Activated T-cell treated with anti-CD3 and anti-CD28 coated beads for 48 hours (primary cell): ENCODE measurements around the gene TRPC5OS.

Experiments
- DNase-seq: peaks from one replicate; pipeline ENCODE4 v3.0.0-alpha.2; 2020; ENCODE audit warnings: low read depth

TRPC5OS gene

DNA sequence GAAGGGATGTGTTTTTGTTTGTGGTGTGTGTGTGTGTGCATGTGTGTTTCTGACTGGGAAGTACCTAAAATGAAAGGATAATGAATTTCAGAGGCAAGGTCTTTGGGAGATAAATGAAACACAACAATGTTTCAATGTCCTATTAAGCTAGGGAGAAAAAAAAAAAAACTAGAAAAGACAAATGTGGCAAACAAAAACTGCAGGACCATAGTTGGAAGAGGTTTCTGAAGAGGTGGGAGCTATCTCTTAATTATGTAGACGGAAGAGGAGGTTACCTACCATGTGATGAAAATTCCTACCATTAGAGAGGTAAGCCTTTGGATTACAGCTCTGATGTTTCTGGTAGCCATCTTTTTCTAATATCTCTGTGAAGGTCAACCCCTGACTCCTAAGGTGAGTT is at the start of gene TRPC5OS:
Gene TRPC5OS (plus strand): TSS at position 301 of the 400 bp plus-strand sequence. CDS start 25,669 bp downstream, outside the sequence.
- no peak for DNase-seq

DNA sequence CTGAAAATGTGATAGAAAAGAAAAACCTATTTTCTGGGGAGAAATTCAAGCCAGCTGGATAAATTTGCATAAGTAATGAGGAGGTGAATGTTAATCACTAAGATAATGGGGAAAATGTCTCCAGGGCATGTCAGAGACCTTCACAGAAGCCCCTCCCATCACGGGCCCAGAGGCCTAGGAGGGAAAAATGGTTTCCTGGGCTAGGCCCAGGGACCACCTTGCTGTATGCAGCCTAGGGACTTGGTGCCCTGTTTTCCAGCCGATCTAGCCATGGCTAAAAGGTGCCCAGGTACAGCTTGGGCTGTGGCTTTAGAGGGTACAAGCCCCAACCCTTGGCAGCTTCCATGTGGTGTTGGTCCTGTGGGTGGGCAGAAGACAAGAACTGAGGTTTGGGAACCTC is 46.6 kb upstream of the TRPC5OS start:
- no peak for DNase-seq

DNA sequence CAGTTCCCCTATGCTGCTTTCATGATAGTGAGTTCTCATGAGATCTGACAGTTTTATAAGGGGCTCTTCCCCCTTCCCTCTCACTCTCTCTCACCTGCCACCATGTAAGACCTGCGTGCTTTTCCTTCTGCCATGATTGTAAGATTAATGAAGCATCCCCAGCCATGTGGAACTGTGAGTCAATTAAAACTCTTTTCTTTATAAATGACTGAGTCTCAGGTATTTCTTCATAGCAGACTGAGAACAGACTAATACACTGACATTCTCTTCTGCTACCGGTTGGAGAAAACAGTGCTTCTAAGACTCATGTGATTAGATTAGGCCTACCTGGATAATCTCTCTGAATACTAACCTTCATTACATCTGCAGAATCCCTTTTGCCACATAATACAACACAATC is 45.4 kb upstream of the TRPC5OS start:
- no peak for DNase-seq

DNA sequence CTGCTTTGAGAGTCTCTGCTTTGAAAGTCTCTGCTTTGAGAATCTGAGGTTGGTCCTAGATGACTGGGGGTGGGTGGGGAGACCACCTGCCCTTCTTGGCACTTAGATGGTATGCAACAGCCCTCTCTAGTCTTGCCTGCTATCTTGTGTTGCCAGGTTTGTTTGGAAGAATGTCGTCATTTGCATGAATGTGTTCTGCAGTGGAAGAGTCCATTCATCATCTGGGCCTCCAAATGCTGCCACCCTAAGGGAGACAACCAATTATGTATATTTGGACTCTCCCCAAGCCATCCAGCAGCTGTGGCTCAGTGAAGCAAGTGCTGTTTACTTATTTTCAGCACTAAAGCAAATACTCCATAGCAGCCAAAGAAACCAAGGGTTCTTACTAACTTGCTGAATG is 44.6 kb upstream of the TRPC5OS start:
- no peak for DNase-seq

DNA sequence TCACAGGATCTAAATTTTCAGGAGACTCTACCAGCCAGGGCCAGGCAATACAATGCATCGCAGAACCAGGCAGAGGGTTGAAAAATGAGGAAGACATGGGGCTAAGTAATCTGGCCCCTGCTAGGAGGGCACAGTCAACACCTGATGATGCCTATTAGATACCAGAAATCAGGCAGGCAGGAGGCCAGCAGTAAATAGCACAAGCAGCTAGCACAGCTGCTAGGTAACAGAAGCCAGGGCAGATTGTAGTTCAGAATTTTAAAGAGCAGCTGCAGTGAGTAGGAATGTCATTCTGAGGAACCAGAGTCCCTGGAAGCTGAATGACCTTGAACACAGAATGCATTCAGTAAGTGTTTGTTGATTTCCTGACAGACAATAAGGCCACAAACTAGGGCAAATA is 38.8 kb upstream of the TRPC5OS start:
- no peak for DNase-seq

DNA sequence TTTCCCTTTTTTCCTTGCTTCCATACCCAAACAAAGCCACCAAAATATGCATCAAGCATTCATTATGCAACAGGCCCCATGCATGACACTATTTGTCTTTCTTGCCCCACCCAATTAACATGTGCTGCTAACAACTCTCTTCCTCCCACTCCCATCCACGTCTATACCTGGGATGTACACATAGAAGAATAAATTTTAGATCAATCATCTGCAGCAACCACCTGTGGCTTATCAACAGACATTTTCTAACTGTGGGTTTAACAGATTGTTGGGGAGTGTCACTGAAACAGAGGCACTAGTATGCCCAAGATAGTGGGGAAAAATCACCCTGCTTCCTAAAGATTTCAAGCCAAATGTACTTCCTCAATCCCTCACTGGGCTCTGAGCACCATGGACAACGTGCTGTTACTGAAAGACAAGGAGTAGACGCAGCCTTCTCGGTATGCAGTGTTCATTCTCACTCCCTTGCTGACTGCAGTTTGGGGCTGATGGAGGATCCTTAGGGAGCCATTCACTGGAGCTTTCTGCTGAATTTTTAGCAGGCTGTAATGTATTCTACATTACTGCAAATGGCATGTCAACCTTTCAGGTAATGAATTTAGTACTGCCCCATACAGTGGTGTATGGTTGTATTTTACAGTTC is 28.4 kb upstream of the TRPC5OS start:
- DNase-seq, result no peak

DNA sequence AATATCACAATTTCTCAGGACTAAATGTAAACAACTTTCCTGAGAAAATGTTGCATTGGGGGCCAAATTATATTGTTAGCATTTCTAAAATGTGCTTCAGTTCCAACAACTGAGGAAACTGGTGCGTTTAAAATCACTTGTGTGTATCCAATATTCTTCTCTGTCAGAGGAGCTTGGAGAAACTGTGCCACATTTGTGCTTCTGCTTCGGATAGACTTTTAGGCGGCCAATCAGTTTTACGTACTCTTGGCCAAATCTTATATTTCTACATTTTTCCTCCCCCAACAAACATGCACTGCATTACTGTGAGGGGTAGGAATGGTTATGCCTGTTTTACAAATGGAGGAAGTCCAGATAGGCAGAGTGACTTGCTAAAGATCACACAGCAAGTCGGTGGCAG is 27.4 kb upstream of the TRPC5OS start:
- DNase-seq, result no peak

DNA sequence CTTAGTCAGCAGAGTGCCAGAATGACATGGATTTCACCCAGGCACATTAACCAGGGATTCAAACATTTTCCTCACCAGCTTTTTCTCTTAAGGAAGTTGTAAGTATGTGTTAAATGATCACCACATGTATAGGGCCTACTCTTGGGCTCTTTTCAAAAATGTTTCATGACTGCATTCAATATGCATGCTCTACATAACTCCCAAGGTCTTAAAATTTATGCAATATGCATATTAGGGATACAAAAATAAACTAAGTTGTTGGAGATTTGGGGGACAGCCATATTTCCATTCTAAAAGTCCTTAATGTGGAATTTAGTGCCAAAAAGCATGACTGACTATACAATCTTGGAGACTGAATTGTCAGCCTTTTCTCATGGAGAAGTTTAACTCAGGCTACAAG is 25.0 kb upstream of the TRPC5OS start:
- no peak for DNase-seq

DNA sequence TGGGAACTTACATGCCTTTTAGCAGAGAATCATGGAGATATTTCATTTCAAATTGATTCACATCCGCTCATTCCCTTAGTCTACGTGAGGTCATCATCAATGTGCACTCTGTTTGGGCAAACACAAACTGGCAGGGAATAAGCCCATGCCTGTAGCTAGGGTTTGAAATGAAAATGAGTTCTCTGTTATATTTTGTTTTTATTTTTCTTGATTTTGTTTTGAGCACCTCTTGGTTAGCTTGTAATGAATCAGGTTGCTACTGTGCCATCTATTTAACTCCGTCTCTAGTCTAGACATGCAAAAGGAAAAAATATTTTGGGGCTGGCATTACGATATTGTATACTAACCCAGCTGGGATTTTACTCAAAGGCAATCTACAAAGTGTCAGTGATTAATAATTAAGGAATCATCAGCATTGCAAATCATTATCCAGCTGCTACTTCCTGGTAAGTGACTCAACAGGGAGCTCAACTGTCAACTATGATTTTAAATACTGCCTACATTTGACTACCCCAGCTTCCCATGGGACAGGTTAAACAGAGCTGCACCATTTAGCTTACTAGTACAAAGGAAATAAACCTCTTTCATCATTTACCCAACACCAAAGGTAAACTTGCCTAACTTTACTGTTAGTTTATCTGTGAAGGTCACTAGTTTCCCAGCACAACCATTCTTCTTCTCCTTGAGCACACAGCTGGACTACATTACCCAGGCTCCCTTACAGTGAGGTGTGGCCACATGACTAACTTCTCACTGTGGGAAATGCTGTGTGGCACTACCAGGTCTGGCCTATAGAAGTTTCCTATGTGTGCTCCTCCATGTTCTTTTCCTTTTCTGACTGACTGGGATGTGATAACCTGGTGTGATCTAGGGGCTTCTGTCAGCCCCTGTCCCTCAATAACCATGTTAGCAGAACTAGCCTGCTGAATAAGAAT is 21.2 kb upstream of the TRPC5OS start:
- no peak for DNase-seq

DNA sequence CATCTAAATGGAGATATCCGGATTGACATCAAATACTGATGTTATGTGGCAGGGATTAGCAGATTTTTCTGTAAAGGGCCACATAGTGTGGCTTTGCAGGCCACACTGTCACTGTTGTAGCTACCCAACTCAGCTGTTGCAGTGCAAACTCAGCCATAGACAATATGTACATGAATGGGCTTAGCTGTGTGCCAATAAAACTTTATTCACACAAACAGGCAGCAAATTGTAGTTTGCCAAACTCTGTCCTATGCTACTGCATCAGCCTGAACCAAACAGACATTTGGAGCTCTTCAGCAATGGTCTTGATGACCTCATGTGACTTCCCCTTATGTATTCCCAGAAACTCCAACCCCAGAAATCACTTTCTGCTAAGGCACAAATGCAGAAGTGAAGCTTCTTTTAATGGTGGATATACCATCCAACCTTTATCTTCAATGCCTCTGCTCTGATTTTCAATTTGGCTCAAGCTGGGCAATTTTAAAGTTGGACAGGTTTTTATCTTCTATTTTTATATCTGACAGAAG is 18.4 kb upstream of the TRPC5OS start:
- DNase-seq, result no peak

DNA sequence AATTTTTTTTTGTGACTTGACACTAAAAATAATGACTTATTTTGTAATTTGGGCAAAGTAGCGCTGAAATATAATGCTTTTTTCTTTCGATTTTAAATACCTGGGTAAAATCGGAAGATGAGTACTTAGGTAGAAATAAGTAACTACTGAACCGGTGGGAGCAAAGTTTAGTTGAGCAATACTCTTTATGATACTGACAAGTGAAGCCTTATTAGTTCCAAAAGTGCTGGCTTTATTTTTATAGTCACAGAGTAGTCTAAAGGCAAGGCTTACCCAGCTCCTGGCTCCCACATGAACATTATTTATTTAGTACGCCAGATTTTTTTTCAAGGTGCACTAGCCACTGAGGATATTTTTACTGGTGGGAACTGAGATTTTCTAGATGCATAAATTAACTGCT is 14.4 kb upstream of the TRPC5OS start:
- no peak for DNase-seq

DNA sequence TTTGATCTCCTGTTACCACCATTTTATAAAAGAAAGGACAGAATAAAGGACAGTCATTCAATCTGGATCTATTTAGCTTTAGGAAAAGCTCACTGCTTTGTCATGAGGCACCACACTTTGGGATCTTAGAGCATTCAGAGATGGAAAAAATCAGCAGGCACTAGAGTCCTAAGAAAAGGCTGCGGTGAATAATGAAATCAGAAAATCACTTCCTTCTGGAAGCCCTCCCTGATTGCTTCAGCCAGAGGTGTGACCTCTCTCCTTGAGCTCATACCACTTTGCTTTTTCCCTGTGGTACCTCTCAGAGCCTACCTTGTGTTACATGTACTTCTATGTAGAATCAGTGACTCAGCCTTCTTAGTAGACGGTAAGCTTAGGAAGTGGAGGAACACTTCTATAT is 8.7 kb upstream of the TRPC5OS start:
- DNase-seq, result no peak

DNA sequence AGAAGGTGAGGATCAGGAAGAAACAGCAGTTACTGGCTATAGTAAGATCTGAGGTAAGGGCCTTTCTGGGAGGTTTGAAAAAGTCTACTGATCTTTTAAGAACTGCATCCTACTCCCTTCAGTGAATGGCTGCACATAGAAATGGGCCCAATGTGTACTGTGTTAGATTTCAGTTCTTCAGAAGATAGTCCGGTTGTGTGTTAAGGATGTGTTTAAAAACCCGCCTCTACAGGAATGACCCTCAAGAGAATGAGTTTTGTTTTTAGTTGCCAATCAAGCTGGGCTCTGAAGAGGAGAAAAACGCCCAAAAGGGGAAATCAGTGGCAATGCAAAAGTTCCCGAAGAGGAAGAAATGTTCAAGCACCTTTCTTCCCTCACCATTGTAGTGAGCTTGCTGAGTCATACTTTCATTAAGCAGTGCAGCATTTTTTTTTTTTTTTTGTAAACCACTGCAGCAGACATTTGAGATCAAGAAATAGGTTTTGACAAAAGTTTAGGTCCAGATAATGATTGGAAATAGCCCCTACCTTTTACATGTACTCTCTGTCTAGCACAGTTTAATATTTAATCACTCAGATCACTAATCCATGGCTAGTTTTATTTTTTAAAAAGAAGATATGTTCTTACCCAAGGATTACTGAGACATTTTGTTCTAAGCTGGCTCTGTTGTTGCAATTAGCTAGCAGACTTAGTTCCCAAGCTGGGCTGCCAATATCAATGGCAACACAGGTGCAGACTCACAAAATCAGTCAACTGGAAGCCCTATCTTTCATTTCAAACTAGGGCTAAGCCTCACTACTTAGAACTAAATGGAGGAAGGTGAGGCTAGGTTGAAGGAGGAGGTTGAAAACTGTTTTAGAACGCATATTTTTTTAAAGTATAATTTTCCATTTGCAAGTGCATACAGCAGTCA is 7.0 kb upstream of the TRPC5OS start:
- DNase-seq, result no peak

DNA sequence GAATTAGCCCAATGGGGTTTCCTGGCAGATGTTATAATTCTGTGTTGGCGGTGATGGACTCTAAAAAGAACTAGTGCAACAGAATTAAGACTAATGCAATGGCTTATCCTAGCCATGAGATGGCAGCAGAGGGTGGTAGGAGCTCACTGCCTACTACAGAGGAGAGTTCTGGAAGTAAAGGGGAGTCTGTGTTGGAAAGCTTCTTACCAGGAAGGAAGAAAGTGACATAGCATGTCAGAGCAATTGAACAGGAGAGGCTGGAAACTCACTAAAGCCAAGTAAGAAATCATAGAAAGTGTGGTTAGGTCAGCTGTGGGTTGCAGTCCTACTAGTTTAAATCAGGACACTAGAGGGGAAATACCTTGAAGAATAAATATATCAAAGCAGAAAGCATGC is 6.3 kb upstream of the TRPC5OS start:
- DNase-seq, result no peak

DNA sequence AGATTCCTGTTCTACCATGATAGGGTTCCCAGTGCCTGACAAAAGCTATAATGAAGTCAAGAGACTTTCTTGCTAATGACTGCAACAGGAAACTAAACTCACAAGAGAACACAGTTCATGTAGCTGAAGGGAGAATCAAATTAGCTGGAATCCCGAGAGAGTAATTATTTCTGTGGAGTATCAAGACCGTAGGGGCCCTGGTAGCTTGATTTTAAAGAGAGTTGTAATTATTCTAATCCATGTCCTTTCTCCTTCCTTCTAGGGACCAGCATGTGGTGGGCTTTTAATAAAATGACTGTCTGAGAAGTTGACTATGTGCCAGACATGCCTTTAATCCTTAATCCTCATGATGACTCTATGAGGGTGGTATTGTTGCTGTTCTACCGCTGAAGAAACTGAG is 1.7 kb upstream of the TRPC5OS start:
- DNase-seq, result no peak

DNA sequence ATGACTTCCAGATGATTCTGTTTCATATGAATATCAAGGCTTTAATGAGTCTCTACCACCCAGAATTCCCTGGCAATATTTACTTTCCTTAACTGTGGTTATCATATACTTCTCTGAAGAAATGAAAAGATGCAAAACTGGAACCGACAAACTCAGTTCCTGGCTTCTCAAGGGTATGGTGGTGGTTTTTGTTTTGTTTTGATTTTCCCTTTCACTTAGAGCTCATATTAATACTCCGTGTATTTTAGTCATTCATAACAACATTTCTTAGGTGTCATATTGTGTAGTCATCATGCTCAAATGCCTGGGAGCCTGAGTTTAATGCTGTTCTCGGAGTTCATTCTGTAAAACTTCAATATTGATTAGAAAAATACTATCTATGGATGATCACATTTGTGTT is 665 bp downstream of the TRPC5OS start:
- DNase-seq, result no peak

DNA sequence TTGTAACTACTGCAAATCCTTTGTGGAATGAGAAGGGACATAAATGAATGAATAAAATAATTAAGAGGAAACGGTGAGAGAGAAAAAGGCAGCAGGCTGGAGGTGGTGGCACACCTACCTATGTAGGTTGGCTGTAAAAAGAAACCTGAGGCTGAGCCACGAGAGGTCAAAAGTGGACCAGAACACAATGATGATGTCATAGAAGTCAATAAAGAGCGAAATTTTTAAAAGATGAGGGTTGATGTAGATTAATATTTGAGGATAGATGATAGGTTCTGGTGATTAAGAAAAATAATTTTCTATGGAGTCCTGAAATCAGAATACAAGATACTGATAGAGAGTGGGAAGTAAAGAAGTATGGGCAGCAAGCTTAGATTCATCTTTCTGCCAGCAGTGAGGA is 1.7 kb downstream of the TRPC5OS start:
- no peak for DNase-seq

DNA sequence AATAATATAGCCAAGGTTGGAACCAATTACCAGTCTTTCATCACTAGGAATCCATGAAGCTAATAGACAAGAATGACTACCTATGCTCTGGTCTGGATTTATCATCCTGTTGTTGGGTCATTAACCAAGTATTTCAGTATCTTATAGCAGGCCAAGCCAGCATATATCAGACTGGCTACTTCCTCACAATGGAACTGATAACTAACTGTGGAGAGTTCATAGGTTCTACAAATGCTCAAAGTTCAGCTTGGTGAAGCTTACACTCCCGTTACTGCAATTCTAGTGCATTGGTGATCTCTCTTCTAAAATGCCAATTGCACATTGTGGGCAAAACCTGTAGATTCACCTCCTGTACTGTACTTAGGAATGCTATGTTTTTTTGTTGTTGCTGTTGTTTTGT is 4.8 kb downstream of the TRPC5OS start:
- no peak for DNase-seq

DNA sequence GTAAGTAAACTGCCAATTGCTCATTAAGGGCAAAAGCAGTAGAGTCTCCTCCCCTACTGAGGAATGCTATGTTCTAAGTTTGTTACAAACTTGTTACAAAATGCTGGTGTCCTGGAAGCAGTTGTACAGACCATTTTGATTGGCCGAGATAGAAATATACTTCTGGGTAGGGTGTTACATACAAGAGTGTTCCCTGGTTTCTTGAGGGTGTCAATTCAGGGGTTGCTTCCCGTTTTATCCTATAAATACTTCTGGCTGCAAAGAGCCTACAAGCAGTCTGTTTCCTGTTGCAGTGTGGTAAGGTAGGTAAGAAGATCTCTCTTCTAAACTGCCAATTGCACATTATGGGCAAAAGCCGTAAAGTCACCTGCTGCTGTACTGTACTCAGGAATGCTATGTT is 5.7 kb downstream of the TRPC5OS start:
- DNase-seq, result no peak

DNA sequence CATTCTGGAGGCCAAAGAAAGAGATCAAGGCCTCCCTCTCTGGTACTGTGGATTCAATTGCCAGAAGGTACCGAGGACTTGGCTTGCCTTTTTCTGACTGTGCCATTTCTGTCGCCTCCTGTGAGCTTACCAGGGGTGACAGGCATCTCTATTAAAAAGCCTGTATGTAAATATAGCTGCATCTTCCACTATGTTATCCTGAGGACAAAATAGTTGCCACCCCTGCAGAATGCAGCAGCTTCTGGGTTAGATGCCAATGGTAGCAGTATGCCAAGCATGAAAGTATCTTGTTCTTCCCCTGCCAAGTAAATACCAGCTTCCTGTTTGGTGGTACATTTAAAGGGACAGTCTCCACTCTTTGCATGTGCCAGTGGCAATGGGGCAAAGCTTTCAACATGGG is 10.7 kb downstream of the TRPC5OS start:
- no peak for DNase-seq

DNA sequence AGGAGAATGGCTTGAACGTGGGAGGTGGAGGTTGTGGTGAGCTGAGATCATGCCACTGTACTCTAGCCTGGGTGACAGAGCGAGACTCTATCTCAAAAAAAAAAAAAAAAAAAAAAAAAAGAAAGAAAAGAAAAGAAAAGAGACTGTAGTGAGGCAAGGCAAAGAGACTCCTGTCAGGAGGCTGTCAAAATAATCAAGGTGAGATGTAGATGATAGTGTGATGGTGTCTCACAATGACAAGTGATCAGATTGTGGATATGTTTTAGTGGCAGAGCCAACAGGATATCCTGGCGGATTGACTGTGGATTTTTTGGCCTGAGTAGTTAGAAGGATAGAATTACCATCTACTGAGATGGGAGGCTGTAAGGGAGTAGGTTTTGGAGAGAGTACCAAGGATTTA is 12.6 kb downstream of the TRPC5OS start:
- DNase-seq, result no peak

DNA sequence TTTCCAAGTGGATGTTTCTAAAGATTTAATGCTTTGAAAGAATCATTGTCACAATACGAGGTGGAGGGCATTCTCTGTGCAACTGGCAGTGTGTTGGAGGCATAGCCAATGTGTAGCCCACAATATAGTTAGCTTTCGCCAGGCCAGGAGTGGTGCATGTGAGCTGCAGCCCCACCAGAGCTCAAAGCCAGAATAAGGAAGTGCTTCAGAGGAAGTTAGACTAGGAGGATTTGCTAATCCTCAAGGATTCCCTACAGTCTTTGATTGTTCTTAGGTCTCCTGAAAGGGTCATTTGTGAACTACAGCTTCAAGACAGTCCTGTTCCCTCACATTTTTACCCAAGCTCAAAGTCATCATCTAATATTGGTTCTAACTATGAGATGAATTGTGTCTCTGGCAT is 16.4 kb downstream of the TRPC5OS start:
- no peak for DNase-seq
